ENCODE measurements around the gene BBOF1.
A peak's percentile ranks its signal among the peaks of the same experiment; 100 is the strongest.

BBOF1 gene

DNA sequence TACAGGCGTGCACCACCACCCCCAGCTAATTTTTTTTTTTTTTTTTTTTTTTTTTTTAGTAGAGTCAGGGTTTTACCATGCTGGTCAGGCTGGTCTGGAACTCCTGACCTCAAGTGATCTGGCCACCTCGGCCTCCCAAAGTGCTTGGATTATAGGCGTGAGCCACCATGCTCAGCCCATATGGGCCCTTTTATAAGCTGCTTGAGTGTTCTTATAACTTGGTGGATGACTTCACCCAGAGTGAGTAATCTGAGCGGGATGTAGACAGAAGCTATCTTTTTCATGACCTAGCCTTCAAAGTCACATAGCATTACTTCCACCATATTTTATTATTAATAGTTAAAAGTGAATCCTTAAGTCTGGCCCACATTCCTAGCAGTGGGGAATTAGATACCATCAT, 16.4 kb downstream of the BBOF1 start:
- no peak for DNase-seq

GRCh38 chr14:74038020-74038859, 19.1 kb downstream of the BBOF1 start:
- DNase-seq = no peak

GRCh38 chr14:74042296-74042695, 23.1 kb downstream of the BBOF1 start:
- DNase-seq = no peak

DNA sequence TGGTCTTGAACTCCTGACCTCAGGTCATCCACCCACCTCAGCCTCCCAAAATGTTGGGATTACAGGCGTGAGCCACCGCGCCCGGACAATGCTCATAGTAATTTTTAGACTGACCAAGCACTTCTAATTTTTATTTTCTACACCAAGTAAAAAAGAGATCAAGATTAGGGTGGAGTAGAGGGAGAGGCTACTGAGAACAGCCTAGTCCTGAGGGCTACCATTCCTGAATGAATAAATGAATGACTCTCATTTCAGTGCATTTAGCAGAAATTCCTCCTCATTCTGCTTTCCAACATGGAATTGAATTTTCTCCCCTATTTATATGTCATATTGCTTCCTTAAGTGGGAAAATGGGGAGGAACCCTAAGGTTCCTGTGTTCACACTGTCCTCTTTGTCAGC, 26.4 kb downstream of the BBOF1 start:
- no peak for DNase-seq

GRCh38 chr14:74048281-74048680, 29.1 kb downstream of the BBOF1 start:
- DNase-seq = no peak

- DNase-seq = no peak
Observed at GRCh38 chr14:74049876-74050495, 30.8 kb downstream of the BBOF1 start.

DNA sequence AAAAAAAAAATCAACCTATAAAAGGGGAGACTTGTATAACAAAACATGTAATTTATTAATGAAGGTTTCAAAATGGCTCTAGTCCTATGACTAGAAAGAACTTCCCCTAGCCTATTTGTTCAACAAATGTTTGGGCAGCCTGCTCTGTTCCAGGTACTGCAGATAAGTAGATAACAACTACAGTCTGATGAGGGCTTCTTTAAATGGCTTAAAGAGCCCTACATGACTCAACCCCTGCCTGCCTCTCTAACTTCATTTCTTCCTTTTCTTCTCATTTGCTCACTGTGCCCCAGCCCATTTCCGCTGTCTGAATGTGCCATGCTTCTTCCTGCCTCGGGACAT, 43.6 kb downstream of the BBOF1 start:
- DNase-seq = no peak

DNA sequence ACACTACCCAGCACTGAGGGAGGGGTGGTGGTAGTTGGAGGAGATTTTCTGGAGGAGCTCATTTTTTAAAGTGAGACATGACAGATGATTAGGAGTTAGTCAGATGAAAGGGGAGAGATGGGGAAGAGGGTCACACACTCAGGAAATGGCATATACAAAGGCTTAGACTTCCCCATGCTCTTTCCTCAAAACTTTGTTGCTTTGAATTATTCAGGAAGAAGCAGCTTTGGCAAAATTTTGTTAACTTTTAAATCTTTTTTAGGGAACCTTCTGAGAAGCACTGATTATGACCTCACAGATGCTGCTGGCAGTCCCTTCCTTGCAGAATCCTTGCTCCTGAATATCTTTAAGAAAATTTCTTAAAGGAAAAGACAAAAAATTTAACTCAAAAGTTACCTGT, 45.3 kb downstream of the BBOF1 start:
- no peak for DNase-seq

DNA sequence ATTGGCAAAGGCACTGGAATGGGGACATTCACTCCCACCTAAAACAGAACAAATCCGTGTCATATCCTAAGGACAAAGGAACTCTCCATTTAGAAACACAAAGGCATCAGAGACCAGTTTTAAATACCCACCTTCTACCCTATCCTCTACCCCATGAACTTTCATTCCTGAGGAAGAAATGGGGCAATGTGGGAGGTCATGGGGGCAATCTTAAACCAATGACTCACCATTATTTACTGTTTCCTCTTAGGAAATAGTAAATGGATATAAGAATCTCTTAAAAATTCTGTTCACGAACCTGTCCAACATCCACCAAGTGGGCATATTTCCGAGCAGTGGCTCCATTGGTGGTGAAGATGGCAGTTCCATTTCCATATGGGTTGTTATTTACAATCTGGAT, 45.7 kb downstream of the BBOF1 start:
- DNase-seq = no peak

DNA sequence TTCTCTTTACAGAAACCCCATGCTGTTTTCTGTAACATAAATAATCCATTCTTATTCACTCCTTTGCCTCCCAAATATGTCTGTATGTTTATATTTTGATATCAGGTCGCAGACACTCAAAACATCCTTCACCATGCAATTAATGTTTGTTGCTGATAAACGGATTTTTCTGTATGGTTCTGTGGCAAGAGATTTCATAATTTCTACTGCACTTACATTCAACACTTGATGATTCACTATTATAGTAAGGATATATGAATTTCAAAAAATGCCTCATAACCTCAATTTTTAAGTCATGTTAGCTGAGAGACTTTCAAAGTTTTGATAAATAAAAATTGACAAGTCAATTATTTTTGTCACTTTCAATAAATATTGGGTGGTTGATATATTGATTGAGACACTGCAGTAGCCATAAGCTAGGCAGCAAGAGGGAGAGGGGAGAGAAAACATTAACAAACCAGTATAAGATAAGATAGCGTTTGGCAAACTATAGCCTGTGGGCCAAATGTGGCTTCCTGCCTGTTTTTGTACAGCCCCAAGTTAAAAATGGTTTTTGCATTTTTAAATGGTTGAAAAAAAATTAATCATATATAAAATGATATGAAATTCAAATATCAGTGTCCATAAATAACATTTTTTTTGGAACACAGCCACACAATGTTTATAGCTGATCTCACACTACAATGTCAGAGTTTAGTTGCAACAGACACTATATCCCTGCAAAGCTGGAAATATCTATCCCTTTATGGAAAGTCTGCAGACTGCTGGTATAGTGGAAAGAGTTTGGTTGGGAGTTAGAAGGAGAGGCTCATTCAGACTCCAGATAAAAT, 46.8 kb downstream of the BBOF1 start:
- no peak for DNase-seq

GRCh38 chr14:74077401-74077800, 58.3 kb downstream of the BBOF1 start:
- DNase-seq = no peak

DNA sequence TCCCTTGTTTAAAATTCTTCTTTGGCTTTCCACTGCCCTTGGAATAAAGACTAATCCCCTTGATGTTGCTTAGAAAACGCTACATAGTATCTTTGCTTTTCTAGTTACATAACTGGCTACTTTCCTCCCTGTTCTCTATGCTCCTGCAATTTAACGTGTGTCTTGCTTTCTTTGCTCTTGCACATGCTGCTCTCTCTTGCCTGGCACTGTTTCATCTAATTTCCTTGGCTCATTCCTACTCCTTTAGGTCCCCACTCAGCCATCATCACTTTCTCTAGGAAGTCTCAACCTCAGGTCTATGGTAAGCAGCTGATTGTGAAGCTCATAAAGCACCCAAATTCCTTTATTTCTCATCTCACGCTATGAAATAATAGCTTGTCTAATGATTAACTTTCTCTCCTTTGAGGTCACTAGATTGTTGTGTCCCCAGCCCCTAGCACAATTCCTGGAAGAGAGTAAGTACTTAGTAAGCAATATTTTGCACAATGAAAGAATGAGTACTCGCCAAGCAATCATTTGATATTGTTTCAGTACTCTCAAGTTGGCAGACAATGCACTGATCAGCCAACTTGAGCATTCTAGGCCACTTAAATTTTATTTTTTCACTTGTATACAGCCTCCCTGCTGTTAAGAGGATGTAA, 61.8 kb downstream of the BBOF1 start:
- DNase-seq = no peak

GRCh38 chr14:74081491-74081890, 62.3 kb downstream of the BBOF1 start:
- no peak for DNase-seq

GRCh38 chr14:74083161-74083560, 64.0 kb downstream of the BBOF1 start:
- DNase-seq = no peak

GRCh38 chr14:74083784-74084276, 64.7 kb downstream of the BBOF1 start:
- no peak for DNase-seq

DNA sequence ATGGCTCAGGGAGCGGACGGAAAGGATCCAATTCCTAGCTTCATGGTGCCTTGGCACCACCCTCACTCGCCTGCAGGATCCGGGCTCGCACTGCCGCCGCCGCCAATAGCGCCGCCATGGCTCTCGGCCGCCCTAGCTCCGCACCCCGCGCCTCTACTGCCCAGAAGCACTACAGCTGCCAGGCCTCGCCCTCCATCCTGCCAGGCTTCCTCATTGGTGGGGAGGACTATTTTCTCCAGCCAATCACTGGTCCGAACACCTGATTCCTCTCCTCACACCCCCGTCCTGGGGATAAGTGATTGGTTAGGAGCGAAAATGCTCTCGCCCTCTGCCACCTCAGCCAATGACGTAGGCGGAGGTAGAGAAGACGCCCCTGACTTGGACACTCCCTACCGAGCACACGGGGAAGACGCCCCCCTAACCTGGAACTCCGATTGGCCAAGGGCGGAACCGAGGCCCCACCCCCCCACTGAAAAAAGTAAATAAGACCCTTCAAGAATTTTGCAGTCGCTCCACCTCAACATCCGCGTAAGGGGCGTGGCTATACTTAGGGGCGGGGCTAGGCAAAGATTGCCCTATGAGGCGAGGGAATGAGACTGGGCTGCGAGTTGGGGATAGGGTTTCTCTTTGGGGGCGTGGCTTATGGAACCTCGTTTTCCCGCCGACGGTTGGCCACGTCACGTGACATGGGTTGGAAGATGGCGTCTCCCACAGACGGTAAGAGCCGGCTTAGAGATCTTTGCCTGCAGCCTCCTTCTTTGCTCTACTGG, 65.3 kb downstream of the BBOF1 start, which contains the start of the genes ALDH6A1 and LIN52:
Gene ALDH6A1, minus strand, starts transcription at position 177 of the 770 bp plus-strand sequence. Its CDS starts 59 bp downstream, at position 118.
Gene LIN52, plus strand, starts transcription at position 680 of the 770 bp plus-strand sequence. Its CDS starts 19 bp downstream, at position 699.
- peak; percentile 99 for DNase-seq

- DNase-seq = peak; percentile 45
Observed at GRCh38 chr14:74085047-74085637, 66.0 kb downstream of the BBOF1 start.

GRCh38 chr14:74085828-74086227, 66.7 kb downstream of the BBOF1 start:
- no peak for DNase-seq

DNA sequence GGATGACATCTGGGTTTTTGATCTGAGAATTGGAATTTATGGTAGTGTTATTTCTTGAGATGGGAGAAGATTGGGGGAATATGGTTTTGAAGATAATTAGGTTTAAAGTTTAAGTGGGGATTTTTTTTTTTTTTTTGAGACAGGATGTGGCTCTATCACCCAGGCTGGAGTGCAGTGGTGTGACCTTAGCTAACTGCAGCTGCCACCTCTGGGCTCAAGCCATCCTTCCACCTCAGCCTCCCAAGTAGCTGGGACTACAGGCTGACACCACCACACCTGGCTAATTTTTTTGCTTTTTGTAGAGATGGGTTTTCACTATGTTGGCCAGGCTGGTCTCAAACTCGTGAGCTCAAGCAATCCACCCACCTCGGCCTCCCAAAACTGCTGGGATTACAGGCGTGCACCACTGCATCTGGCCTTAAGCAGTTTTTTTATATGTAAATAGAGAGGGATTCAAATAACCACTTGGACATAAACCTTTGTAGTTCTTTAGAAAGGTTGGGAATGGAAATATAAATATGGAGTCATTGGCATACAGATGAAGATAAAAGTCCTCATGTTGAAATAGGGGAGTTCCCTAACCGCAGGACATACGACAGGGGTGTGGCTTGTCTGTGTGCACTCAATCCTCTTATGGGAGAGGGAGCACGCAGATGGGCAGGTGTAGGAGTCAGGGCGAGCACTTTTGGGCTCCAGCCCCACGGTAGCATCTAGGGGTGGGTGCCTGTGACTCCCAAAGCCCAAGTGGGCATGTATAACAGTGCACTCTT, 70.3 kb downstream of the BBOF1 start:
- DNase-seq = no peak

- DNase-seq = no peak
Observed at GRCh38 chr14:74105381-74105780, 86.2 kb downstream of the BBOF1 start.

DNA sequence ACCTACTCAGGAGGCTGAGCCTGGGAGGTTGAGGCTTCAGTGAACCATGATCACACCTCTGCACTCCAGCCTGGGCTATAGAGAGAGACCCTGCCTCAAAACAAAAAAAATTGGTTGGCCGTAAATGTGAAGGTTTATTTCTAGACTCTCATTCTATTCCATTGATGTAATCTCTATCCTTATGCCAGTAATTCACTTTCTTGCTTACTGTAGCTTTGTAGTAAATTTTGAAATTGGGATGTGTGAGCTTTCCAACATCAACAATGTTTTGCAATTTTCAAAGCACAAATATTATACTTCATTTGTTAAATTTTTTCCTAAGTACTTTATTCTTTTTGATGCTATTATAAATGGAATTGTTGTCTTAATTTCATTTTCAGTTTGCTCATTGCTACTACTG, 90.2 kb downstream of the BBOF1 start:
- DNase-seq = no peak

Data from right forelimb (tissue), 1 donor.